GM06990 (cell line): ENCODE data around the gene RNF114.

Experiments used
- DNase-seq: peaks from one replicate; pipeline ENCODE4 v3.0.0-alpha.2; 2011; ENCODE audit not compliant: insufficient read length; ENCODE audit errors: extremely low read depth
- H3K27me3 ChIP-seq: replicated peaks from 2 replicates; pipeline ENCODE4 v1.6.0; 2011; ENCODE audit warnings: low read length; ENCODE audit not compliant: control insufficient read depth, insufficient read depth
- H3K36me3 ChIP-seq: 2 replicates; pipeline ENCODE4 v1.5.1; 2011; ENCODE audit warnings: low read length; ENCODE audit not compliant: control insufficient read depth, insufficient read depth
- H3K4me3 ChIP-seq: replicated peaks from 2 replicates; pipeline ENCODE4 v1.5.1; 2011; ENCODE audit warnings: low read depth, mild to moderate bottlenecking, control low read depth, low read length
- TF ChIP-seq, protein P1 (sequence below): IDR thresholded peaks from 2 replicates; pipeline ENCODE4 v1.5.1; 2011; ENCODE audit warnings: low read length, control low read depth, mild to moderate bottlenecking, inconsistent platforms; ENCODE audit not compliant: insufficient read depth, poor library complexity, severe bottlenecking

Gene RNF114

GRCh38 chr20:49979030-49979832, 43.0 kb downstream of the RNF114 start:
- TF ChIP-seq, protein P1, sequence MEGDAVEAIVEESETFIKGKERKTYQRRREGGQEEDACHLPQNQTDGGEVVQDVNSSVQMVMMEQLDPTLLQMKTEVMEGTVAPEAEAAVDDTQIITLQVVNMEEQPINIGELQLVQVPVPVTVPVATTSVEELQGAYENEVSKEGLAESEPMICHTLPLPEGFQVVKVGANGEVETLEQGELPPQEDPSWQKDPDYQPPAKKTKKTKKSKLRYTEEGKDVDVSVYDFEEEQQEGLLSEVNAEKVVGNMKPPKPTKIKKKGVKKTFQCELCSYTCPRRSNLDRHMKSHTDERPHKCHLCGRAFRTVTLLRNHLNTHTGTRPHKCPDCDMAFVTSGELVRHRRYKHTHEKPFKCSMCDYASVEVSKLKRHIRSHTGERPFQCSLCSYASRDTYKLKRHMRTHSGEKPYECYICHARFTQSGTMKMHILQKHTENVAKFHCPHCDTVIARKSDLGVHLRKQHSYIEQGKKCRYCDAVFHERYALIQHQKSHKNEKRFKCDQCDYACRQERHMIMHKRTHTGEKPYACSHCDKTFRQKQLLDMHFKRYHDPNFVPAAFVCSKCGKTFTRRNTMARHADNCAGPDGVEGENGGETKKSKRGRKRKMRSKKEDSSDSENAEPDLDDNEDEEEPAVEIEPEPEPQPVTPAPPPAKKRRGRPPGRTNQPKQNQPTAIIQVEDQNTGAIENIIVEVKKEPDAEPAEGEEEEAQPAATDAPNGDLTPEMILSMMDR, result peak; percentile 94
- no peaks in the 10 kb centered on the region for H3K36me3 ChIP-seq
- peak; percentile 69 for DNase-seq
- no peaks in the 10 kb centered on the region for H3K27me3 ChIP-seq
- H3K4me3 ChIP-seq, result peak overlapping the region; percentile 10; the same call in 1 of the 2 replicates

- H3K4me3 ChIP-seq, result no peak overlapping the region
- TF ChIP-seq, protein P1, result no peak
- DNase-seq, result no peak
- no peaks in the 10 kb centered on the region for H3K27me3 ChIP-seq
- H3K36me3 ChIP-seq, result no peaks in the 10 kb centered on the region
Measured at GRCh38 chr20:49980140-49981008, 44.2 kb downstream of the RNF114 start.

- H3K36me3 ChIP-seq, result no peaks in the 10 kb centered on the region
- no peaks in the 10 kb centered on the region for H3K27me3 ChIP-seq
- no peak for DNase-seq
- TF ChIP-seq, protein P1, result no peak
- H3K4me3 ChIP-seq, result no peak overlapping the region
Measured at GRCh38 chr20:49981218-49982071, 45.2 kb downstream of the RNF114 start.

GRCh38 chr20:49982072-49982345, 45.8 kb downstream of the RNF114 start:
- DNase-seq, result no peak
- Histone ChIP-seq H3K27me3 (no peaks in the 10 kb centered on the region), H3K4me3 (no peak overlapping the region; the same call in 1 of the 2 replicates), H3K36me3 (no peaks in the 10 kb centered on the region)
- TF ChIP-seq, protein P1, result no peak

DNA sequence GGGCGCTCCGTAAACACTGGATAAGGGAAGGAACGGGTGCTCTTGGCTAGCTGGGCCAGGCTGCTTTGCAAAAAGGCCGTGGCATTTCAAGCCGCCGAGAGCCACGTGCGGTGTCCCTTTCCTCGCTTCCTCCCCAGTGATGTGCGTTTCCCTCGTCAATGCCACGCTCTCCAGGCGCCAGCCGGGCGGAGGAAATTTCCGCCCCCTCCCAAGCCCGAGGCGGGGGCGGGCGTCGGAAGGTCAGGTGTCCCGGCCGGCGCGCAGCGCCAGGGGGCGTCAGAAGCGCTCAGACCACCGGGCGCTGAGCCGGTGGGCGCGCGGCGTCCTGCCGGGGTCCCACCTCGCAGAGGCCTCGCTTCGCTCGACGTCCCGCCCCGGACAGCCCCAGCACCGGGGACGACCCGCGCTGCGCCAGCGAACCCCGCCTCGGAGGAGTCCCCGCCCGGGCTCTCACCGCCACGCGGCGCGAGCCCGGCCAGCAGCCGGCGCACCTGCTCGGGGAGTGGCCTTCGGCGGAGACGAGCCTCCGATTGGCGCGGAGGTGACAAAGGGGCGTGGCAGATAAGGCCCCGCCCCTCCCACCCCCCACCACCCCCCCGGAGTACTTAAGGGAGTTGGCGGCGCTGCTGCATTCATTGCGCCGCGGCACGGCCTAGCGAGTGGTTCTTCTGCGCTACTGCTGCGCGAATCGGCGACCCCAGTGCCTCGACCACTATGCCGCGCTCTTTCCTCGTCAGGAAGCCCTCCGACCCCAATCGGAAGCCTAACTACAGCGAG, 46.3 kb downstream of the RNF114 start, which contains the start of gene SNAI1:
Gene SNAI1, plus strand, starts transcription at position 635 of the 777 bp plus-strand sequence. Its CDS starts 80 bp downstream, at position 715.
- Histone ChIP-seq H3K27me3 (no peaks in the 10 kb centered on the region), H3K36me3 (no peaks in the 10 kb centered on the region), H3K4me3 (peak within 1 kb of the TSS; percentile 47)
- TF ChIP-seq, protein P1, result peak; percentile 46
- peak; percentile 88 for DNase-seq
